T-cell (primary cell): ENCODE measurements around the gene SIMC1. TPM values are rescaled to one million over a fixed set of nuclear protein-coding genes. Genes with fewer than 3 reads are reported as not detected.
"Not testable (repeated sequence)": the region's sequence is repeated elsewhere in the genome, so short reads cannot be mapped to it uniquely, and the experiment has no call there.

Source experiments
- ATAC-seq, 4 experiments: fragments of 200-7000 bp in 3 of 4; fragments of 150-1000 bp in 1 of 4; cut with Tn5 transposase; replicated peaks in 1 of 4; 1 replicate in 3 of 4; 2 replicates in 1 of 4; pipeline ENCODE4 v1.10.0; 2021; ENCODE audit warnings: moderate library complexity in 3 of 4, mild to moderate bottlenecking in 2 of 4, moderate number of reproducible peaks in 1 of 4
- CTCF ChIA-PET, 2 donors: fragments of 300-600 bp; sonication (Branson Sonifier 250); formaldehyde crosslinking; loops; one replicate each; lab custom pipeline; 2022; ENCODE audit warnings: antibody characterized with exemption in 2 of 2; lab: Charles Lee
- POLR2A ChIA-PET, 2 donors: fragments of 300-600 bp; sonication (Branson Sonifier 250); formaldehyde crosslinking; loops; one replicate each; lab custom pipeline; 2022; ENCODE audit warnings: antibody characterized with exemption in 2 of 2; lab: Charles Lee
- DNase-seq, 35 experiments: peaks; one replicate each; pipeline versions ENCODE4 v3.0.0 to v3.0.0-alpha.2; 2013 to 2023
- H3K27ac ChIP-seq: one replicate; pipeline ENCODE4 v1.5.1; 2013; ENCODE audit warnings: low read length
- H3K27me3 ChIP-seq, 2 experiments: replicated peaks in 1 of 2; 1 replicate in 1 of 2; 2 replicates in 1 of 2; pipeline versions ENCODE4 v1.6.1 to v1.7.0; 2013; ENCODE audit warnings: low read length in 1 of 2, mixed read lengths in 1 of 2; ENCODE audit not compliant: control insufficient read depth in 2 of 2, insufficient read depth in 2 of 2; ENCODE audit errors: extremely low read depth in 1 of 2
- H3K36me3 ChIP-seq, 2 donors: 1 replicate in 1 of 2; 2 replicates in 1 of 2; pipeline versions ENCODE4 v1.6.1 to v1.7.0; 2013; ENCODE audit warnings: low read length in 1 of 2; ENCODE audit not compliant: control insufficient read depth in 2 of 2, insufficient read depth in 1 of 2; ENCODE audit errors: extremely low read depth in 1 of 2
- H3K4me1 ChIP-seq, 2 experiments: 1 replicate in 1 of 2; 2 replicates in 1 of 2; pipeline versions ENCODE4 v1.6.1 to v1.7.0; 2013; ENCODE audit warnings: low read length in 2 of 2, mixed read lengths in 1 of 2; ENCODE audit not compliant: insufficient read depth in 2 of 2, control insufficient read depth in 1 of 2; ENCODE audit errors: extremely low read depth in 1 of 2
- H3K4me3 ChIP-seq, 2 donors: 1 replicate in 1 of 2; 2 replicates in 1 of 2; pipeline versions ENCODE4 v1.5.1 to v1.7.0; 2013; ENCODE audit warnings: mild to moderate bottlenecking in 2 of 2, low read length in 1 of 2, moderate library complexity in 1 of 2; ENCODE audit not compliant: control insufficient read depth in 1 of 2; ENCODE audit errors: extremely low read depth in 1 of 2
- H3K9me3 ChIP-seq: 2 replicates; pipeline ENCODE4 v1.7.0; 2013
- H3K27ac Mint-ChIP-seq, 2 donors: one replicate each; pipeline ENCODE4 v1.8.0; 2020 to 2021; ENCODE audit warnings: mild to moderate bottlenecking in 2 of 2, mixed read lengths in 2 of 2
- H3K27me3 Mint-ChIP-seq, 2 donors: one replicate each; pipeline ENCODE4 v1.8.0; 2021 to 2022; ENCODE audit warnings: mixed read lengths in 2 of 2
- H3K36me3 Mint-ChIP-seq: one replicate; pipeline ENCODE4 v1.8.0; 2021; ENCODE audit warnings: mixed read lengths
- H3K4me1 Mint-ChIP-seq, 3 donors: one replicate each; pipeline ENCODE4 v1.8.0; 2020 to 2022; ENCODE audit warnings: mixed read lengths in 3 of 3, mild to moderate bottlenecking in 1 of 3
- H3K4me3 Mint-ChIP-seq, 3 donors: one replicate each; pipeline ENCODE4 v1.8.0; 2020 to 2022; ENCODE audit warnings: mild to moderate bottlenecking in 3 of 3, mixed read lengths in 3 of 3, moderate library complexity in 3 of 3
- H3K9me3 Mint-ChIP-seq, 3 donors: one replicate each; pipeline ENCODE4 v1.8.0; 2020 to 2022; ENCODE audit warnings: mixed read lengths in 3 of 3
- WGBS: methylation state at CpG from one replicate; pipeline ENCODE4 v1.1.5; 2013; ENCODE audit warnings: missing lambda C conversion rate; ENCODE audit not compliant: insufficient coverage; 5-methylcytosine and 5-hydroxymethylcytosine counted together
- total RNA-seq, 35 experiments: library from RNA in 6 of 35; stranded (reverse) in 6 of 35; fragments of 120-200 nt in 1 of 35; gene quantifications; one replicate each; pipeline versions ENCODE4 v1.2.1 to v1.2.4 and lab custom pipeline; 2013 to 2026

SIMC1 gene
- total RNA-seq, 5 donors from 2014 or later (not counting 1 experiment from before 2014, with no cell fraction given), result 19.2 to 25.4 (median 24.1) TPM

GRCh38 chr5:176250691-176251090, 12.5 kb downstream of the SIMC1 start:
- H3K9me3 Mint-ChIP-seq, H3K27ac ChIP-seq, H3K36me3 Mint-ChIP-seq, H3K36me3 ChIP-seq, H3K4me3 Mint-ChIP-seq, H3K4me3 ChIP-seq, H3K4me1 ChIP-seq, H3K9me3 ChIP-seq, CTCF ChIA-PET, H3K27me3 ChIP-seq, H3K27me3 Mint-ChIP-seq, ATAC-seq, DNase-seq, POLR2A ChIA-PET, H3K27ac Mint-ChIP-seq: not testable (repeated sequence)
- WGBS, result no CpG with 5 or more reads among the region's 2 CpGs
- H3K4me1 Mint-ChIP-seq, result peaks cover 7 to 14% (median 14%) of the 10 kb centered on the region in 3 donors

GRCh38 chr5:176252171-176252570, 13.9 kb downstream of the SIMC1 start:
- H3K9me3 ChIP-seq, ATAC-seq, CTCF ChIA-PET, H3K27me3 ChIP-seq, H3K36me3 Mint-ChIP-seq, H3K36me3 ChIP-seq, H3K4me3 ChIP-seq, H3K9me3 Mint-ChIP-seq, DNase-seq, H3K4me1 ChIP-seq, H3K27ac Mint-ChIP-seq, H3K27me3 Mint-ChIP-seq, POLR2A ChIA-PET, H3K4me3 Mint-ChIP-seq, H3K27ac ChIP-seq: not testable (repeated sequence)
- peaks cover 7 to 14% (median 14%) of the 10 kb centered on the region in 3 donors for H3K4me1 Mint-ChIP-seq
- WGBS, result 95% methylated on average over 8 of the region's 36 CpGs

- H3K36me3 Mint-ChIP-seq, H3K4me3 ChIP-seq, H3K9me3 Mint-ChIP-seq, H3K4me1 Mint-ChIP-seq, H3K4me1 ChIP-seq, H3K36me3 ChIP-seq, CTCF ChIA-PET, ATAC-seq, H3K27ac ChIP-seq, H3K4me3 Mint-ChIP-seq, H3K27ac Mint-ChIP-seq, H3K27me3 ChIP-seq, POLR2A ChIA-PET, H3K27me3 Mint-ChIP-seq, DNase-seq, H3K9me3 ChIP-seq: not testable (repeated sequence)
- WGBS, result no CpG with 5 or more reads among the region's 8 CpGs
Measured at GRCh38 chr5:176253370-176254065, 15.3 kb downstream of the SIMC1 start.

GRCh38 chr5:176254066-176254393, 15.8 kb downstream of the SIMC1 start:
- not testable (repeated sequence) for H3K4me1 Mint-ChIP-seq, H3K9me3 Mint-ChIP-seq, H3K27me3 Mint-ChIP-seq

GRCh38 chr5:176257871-176258505, 19.8 kb downstream of the SIMC1 start:
- ATAC-seq, H3K27me3 ChIP-seq, H3K4me3 ChIP-seq, H3K4me1 ChIP-seq, H3K36me3 Mint-ChIP-seq, CTCF ChIA-PET, H3K27ac ChIP-seq, H3K9me3 ChIP-seq, H3K4me3 Mint-ChIP-seq, H3K27me3 Mint-ChIP-seq, H3K27ac Mint-ChIP-seq, H3K9me3 Mint-ChIP-seq, H3K4me1 Mint-ChIP-seq, POLR2A ChIA-PET, DNase-seq, H3K36me3 ChIP-seq: not testable (repeated sequence)
- WGBS, result no CpG with 5 or more reads among the region's 5 CpGs

More at GRCh38 chr5:176254066-176254393, 15.8 kb downstream of the SIMC1 start:
- CTCF ChIA-PET, H3K4me3 Mint-ChIP-seq, H3K4me3 ChIP-seq, H3K4me1 ChIP-seq, H3K36me3 Mint-ChIP-seq, ATAC-seq, H3K27ac Mint-ChIP-seq, H3K36me3 ChIP-seq, H3K9me3 ChIP-seq, H3K27ac ChIP-seq, DNase-seq, H3K27me3 ChIP-seq, POLR2A ChIA-PET: not testable (repeated sequence)
- no CpG with 5 or more reads among the region's 2 CpGs for whole genome bisulfite sequencing

GRCh38 chr5:176260682-176261081, 22.5 kb downstream of the SIMC1 start:
- H3K27ac ChIP-seq, H3K4me1 Mint-ChIP-seq, H3K4me3 ChIP-seq, H3K27ac Mint-ChIP-seq, H3K4me1 ChIP-seq, H3K36me3 ChIP-seq, H3K9me3 ChIP-seq, CTCF ChIA-PET, H3K27me3 ChIP-seq, ATAC-seq, H3K4me3 Mint-ChIP-seq, H3K9me3 Mint-ChIP-seq, DNase-seq, POLR2A ChIA-PET, H3K27me3 Mint-ChIP-seq: not testable (repeated sequence)
- peaks cover 21% of the 10 kb centered on the region for H3K36me3 Mint-ChIP-seq
- WGBS, result 100% methylated on average over 2 of the region's 5 CpGs
